Measurements from ENCODE around the gene CDS1.

CDS1 gene

GRCh38 chr4:84579403-84579776, 3.5 kb upstream of the CDS1 start:
- ChIA-PET CTCF (interaction anchor here (1.0 to 2.8 kb wide), 10 partner anchors 9 to 934 kb away, joined by 3 to 11 read pairs (median 5); no protein-coding TSS in a partner anchor), POLR2A (no interaction called here)
- TF ChIP-seq CTCF (IDR thresholded peaks at IDR 0.05; ENCODE audit: control extremely low read depth, extremely low read depth, low read depth, missing control alignments): no peak
- DNase-seq (ENCODE audit: extremely low spot score): no peak

- POLR2A ChIA-PET: no interaction called here
- no peak for TF ChIP-seq CTCF (IDR thresholded peaks at IDR 0.05; ENCODE audit: control extremely low read depth, extremely low read depth, low read depth, missing control alignments)
- peak; percentile 66 for DNase-seq (ENCODE audit: extremely low spot score)
- CTCF ChIA-PET: interaction anchor here (0.9 kb wide), 1 partner anchor 9 kb away, joined by 3 read pairs; no protein-coding TSS in a partner anchor
Measured at GRCh38 chr4:84582302-84582987, 482 bp upstream of the CDS1 start.

- TF ChIP-seq CTCF (IDR thresholded peaks at IDR 0.05; ENCODE audit: control extremely low read depth, extremely low read depth, low read depth, missing control alignments): no peak
- ChIA-PET CTCF (no interaction called here), POLR2A (no interaction called here)
- DNase-seq (ENCODE audit: extremely low spot score): no peak
Measured at GRCh38 chr4:84583876-84584380, 1.0 kb downstream of the CDS1 start.

GRCh38 chr4:84585251-84585650, 2.3 kb downstream of the CDS1 start:
- ChIA-PET POLR2A (no interaction called here), CTCF (interaction anchor here (1.7 kb wide), 1 partner anchor 386 kb away, joined by 5 read pairs; no protein-coding TSS in a partner anchor)
- no peak for TF ChIP-seq CTCF (IDR thresholded peaks at IDR 0.05; ENCODE audit: control extremely low read depth, extremely low read depth, low read depth, missing control alignments)
- no peak for DNase-seq (ENCODE audit: extremely low spot score)

DNA sequence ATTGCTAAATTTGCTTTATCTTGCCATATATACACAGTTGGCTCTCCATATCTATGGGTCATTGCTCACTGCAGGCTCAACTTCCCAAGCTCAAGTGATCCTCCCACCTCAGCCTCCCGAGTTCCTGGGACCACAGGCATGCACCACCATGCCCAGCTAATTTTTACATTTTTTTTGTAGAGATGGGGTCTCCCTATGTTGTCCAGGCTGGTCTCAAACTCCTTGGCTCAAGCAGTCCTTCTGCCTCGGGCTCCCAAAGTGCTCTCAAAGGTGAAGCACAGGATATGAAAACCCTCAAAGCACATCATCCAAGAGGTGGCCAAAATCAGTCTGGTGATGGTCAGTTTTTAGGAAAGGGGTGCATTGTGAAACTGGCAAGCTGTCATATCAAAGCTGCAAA, 11.8 kb downstream of the CDS1 start:
- DNase-seq (ENCODE audit: extremely low spot score): no peak
- CTCF ChIA-PET: no interaction called here
- no peak for TF ChIP-seq CTCF (IDR thresholded peaks at IDR 0.05; ENCODE audit: control extremely low read depth, extremely low read depth, low read depth, missing control alignments)
- POLR2A ChIA-PET: no interaction called here

- CTCF ChIA-PET: no interaction called here
- no peak for DNase-seq (ENCODE audit: extremely low spot score)
- POLR2A ChIA-PET: no interaction called here
- TF ChIP-seq CTCF (IDR thresholded peaks at IDR 0.05; ENCODE audit: control extremely low read depth, extremely low read depth, low read depth, missing control alignments): no peak
Measured at GRCh38 chr4:84596826-84597225, 13.9 kb downstream of the CDS1 start.

All from GM10248 (cell line).